IPS DF 19.7 (cell line): Measurements from ENCODE around the gene LTC4S.
"Not testable (repeated sequence)": the region's sequence is repeated elsewhere in the genome, so short reads cannot be mapped to it uniquely, and the experiment has no call there.

Experiments used
- DNase-seq: peaks from one replicate; pipeline ENCODE4 v3.0.0-alpha.2; 2013; ENCODE audit warnings: low read depth, low spot score

The LTC4S gene

GRCh38 chr5:179823937-179824744, 30.4 kb downstream of the LTC4S start:
- no peak for DNase-seq

DNA sequence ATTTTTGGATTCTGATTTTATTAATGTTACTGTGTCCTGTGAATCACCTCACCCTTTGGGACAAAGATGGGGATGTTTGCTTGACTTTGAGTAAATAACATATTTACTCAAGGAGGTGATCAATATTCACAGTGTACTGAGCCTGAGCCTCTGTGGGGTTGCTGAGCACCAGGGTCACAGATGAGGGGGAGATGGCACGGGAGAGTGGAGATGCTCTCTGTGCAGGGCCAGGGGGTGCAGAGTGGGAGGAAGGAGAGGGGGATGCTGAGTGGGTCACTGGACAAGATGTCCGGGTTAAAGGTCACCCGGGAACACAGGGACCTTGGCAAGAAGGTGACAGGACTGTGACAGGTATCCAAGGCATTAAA, 30.9 kb downstream of the LTC4S start:
- no peak for DNase-seq

GRCh38 chr5:179825655-179826182, 31.9 kb downstream of the LTC4S start:
- DNase-seq: no peak

DNA sequence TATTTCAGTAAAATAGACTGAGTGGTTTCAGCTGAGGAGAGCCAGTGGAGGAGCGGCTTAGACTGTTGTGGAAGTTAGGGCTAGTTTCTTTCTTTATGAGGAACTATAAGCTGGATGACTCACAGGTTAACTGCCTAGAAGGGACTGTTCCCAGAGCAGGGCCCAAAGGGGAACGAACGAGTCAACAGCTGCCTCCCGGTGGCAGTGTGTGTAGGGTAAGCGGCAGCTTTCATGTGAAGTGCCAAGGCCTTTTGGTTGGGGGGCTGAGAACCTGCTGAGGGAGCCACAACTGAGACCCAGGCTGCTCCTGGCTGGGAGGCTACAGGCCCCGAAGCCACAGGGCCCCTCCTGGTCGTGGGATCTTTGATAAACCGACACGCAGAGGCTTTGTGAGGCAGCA, 33.9 kb downstream of the LTC4S start:
- DNase-seq: no peak

- no peak for DNase-seq
Observed at GRCh38 chr5:179828756-179829421, 35.1 kb downstream of the LTC4S start.

DNA sequence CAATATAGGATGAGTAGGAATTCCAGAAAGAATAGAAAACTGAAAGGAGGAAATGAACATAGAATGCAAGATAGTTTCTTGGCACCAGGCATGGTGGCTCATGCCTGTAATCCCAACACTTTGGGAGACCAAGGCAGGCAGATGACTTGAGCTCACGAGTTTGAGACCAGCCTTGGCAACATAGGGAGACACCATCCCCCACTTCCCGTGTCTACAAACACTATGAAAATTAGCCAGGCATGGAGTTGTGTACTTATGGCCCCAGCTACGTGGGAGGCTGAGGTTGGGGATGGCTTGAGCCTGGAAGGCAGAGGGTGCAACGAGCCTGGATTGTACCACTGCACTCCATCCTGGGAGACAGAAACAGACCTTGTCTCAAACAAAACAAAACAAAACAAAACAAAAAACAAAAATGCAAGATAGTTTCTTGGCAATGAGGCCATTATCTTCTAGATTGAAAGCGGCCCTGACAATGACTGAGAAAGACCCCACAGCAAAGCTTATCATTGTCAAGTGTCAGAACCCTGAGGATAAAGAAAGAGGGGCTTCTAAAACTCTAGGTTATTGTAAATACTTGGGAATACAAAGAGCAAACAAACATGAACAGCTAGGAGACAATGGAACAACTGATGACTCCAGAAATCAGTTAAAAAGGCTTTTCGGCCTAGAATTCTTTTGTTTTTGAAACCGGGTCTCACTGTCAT, 36.1 kb downstream of the LTC4S start:
- DNase-seq: no peak

DNA sequence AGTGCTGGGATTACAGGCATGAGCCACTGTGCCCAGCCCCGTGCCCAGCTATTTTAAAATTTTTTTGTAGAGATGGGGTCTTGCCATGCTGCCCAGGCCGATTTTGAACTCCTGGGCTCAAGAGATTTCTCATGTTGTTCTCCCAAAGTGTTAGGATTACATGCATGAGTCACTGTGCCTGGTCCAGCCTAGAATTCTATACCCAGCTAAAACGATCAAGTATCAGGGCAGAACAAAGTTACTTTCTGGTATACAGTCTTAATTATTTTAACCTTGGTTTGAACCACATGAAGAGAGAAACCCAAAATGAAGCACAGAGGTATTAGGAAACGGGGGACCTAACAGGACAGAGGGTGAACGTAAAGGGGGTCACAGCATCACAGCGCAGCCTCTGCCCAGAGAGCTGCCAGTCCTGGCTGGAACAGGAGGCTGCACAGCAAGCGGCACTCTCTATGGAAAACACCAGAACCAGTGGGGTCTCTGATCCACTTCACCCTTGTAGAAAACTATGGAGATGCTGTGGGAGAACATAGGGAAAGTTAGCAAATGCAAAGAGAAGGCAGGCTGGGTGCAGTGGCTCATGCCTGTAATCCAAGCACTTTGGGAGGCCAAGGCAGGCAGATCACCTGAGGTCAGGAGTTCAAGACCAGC, 37.2 kb downstream of the LTC4S start:
- no peak for DNase-seq

DNA sequence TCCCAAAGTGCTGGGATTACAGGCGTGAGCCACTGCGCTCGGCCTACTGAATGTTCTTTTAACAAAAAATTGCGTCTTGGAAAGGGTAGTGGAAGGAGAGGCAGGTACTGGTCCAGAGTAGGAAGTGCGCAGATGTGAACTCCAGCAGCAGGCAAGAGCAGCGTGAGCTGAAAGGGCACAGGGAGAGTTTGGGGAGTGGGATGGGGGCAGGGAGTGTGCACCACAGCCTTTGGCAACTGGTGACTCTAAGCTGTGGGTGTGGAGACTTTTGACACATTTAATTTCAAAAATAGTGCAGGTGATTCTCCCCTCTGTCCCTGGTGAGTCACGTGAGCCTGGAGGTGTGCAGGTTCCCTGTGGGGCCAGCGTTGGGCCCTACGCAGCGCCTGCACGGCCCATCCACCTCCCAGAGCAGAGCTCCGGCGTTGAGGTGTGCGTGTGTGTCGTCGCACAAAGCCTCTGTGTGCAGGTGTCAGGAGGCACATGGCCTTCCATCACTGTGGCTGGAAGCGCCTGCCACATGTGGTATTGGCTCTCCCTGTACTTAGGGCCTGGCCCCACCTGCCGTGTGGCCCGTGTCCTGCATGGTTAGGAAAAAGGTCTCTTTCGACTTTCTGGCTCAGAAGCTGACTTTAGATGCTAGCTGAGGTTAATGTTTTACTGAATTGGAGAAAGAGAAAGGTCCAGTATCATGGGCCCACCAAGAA, 38.4 kb downstream of the LTC4S start:
- DNase-seq: no peak

- DNase-seq: no peak
Observed at GRCh38 chr5:179833056-179833708, 39.4 kb downstream of the LTC4S start.

- no peak for DNase-seq
Observed at GRCh38 chr5:179833709-179834070, 39.9 kb downstream of the LTC4S start.

- no peak for DNase-seq
Observed at GRCh38 chr5:179834120-179834519, 40.3 kb downstream of the LTC4S start.

DNA sequence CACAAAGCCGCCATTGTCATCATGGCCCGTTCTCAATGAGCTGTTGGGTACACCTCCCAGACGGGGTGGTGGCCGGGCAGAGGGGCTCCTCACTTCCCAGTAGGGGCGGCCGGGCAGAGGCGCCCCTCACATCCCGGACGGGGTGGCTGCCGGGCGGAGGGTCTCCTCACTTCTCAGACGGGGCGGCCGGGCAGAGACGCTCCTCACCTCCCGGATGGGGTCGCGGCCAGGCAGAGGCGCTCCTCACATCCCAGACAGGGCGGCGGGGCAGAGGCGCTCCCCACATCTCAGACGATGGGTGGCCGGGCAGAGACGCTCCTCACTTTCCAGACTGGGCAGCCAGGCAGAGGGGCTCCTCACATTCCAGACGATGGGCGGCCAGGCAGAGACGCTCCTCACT, 41.1 kb downstream of the LTC4S start:
- DNase-seq: not testable (repeated sequence)

GRCh38 chr5:179836225-179837019, 42.6 kb downstream of the LTC4S start:
- no peak for DNase-seq

DNA sequence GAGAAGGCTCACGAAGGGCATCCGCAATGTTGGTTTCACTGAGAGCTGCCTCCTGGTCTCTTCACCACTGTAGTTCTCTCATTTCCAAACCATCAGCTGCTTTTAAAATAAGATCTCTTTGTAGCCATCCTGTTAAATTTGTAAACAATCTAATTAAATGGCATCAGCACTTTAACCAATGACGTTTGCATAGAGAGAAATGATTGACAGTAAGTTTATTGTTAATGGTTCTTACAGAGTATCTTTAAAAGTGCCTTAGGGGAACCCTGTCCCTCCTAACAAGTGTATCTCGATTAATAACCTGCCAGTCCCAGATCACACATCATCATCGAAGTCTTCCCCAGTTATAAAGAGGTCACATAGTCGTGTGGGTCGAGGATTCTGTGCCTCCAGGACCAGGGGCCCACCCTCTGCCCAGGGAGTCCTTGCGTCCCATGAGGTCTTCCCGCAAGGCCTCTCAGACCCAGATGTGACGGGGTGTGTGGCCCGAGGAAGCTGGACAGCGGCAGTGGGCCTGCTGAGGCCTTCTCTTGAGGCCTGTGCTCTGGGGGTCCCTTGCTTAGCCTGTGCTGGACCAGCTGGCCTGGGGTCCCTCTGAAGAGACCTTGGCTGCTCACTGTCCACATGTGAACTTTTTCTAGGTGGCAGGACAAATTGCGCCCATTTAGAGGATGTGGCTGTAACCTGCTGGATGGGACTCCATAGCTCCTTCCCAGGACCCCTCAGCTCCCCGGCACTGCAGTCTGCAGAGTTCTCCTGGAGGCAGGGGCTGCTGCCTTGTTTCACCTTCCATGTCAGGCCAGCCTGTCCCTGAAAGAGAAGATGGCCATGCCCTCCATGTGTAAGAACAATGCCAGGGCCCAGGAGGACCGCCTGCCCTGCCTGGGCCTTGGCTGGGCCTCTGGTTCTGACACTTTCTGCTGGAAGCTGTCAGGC, 43.6 kb downstream of the LTC4S start:
- no peak for DNase-seq

DNA sequence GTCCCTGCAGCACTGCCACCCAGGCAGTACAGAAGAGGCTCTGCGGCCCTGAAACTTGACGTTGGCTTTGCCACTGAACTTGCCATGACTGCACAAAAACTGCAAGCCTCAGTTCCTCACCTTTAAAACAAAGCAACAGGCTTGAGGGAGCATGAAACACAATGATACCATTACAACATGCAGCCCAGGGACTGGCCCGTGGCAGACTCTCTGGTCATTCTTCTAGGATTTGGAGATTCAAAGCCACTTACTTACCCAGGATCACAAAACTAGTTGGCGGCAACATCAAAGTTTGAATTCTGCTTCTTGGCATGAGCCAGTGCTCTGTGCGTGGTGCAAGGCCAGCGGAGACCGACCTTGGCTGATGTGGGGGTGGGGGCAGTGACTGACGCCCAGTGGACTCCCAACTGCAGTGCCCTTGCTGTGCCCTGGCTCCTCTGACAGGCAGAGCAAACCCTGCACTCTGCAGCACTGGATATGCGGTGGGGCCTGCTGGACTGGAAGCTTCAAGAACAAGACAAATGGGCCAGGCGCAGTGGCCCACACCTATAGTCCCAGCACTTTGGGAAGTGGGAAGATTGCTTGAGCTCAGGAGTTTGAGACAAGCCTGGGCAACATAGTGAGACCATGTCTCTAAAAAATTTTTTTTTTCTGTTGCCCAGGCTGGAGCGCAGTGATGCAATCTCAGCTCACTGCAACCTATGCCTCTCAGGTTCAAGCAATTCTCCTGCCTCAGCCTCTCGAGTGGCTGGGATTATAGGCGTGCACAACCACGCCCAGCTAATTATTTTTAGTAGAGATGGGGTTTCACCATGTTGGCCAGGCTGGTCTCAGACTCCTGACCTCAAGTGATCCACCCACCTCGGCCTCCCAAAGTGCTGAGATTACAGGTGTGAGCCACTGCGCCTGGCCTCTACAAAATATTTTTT, 45.8 kb downstream of the LTC4S start:
- no peak for DNase-seq

GRCh38 chr5:179840321-179840720, 46.5 kb downstream of the LTC4S start:
- DNase-seq: no peak

DNA sequence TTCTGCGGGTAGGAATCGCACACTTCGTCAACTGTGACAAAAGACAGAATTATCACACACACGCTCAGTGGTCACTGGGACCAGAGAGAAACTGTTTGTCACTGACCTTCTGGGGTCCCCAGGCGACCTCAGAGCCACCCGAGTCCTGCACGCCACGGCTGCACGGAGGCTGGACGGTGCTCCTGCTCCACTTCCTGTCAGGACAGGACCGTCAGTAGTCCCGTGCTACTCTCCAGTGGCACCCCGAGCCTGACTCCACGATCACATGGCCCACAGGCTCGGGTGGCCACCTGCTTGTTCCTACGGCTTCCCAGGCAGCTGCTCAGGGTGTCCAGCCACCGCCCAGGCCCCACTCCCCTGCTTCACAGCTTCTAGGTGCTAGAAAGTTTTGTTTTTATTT, 47.0 kb downstream of the LTC4S start:
- DNase-seq: no peak

DNA sequence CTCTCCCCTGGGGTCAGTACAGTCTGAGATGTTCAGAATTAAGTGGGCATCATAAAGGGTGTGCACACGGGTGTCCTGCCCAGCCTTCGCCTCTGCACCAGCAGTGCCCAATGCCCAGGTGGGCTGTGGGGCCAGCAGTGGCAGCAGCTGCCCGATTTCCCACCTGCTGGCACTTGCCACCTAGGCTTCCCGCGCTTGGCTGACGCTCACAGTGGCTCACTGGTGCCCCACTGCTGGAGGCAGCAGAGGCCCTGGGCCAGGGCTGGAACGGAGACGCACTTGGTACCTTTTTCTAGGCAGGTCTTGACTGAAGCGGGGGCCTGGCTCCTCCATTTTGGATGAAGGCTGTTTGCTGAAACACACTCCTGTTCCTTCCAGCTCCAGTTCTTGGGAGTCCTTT, 47.8 kb downstream of the LTC4S start:
- no peak for DNase-seq
